COLO668 (cell line): ENCODE measurements around the gene SOAT1.

Source experiments
- DNase-seq: peaks from one replicate; lab custom pipeline; 2025; ENCODE audit not compliant: unreplicated experiment; lab: John Stamatoyannopoulos, UW

Gene SOAT1

DNA sequence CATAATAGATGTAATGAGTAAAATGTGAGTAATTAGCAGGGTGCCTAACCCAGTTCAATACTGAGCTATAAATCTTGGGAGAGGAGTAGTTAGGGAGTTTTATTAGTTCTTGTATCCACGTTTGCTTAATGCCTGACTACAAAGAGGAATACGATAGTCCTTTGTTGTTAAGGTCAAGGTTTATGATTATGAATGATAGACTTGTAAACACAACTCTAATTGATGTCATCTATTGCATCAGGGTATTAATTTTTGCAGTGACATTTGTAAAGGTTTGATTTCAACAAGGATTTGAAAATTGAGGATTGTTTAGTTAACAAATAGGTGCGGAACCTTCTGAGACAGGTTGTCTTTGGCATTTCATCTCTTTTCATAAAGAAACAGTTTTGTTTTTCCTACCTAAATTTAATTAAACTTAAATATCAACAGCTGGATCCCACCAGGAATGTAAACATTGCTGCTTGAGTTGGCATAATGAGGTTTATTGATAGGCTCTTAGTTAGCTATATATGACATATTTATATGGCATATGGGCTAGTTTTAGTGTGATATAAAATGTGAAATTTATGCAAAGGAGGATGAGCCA lies 9.7 kb downstream of the SOAT1 start:
- no peak for DNase-seq

DNA sequence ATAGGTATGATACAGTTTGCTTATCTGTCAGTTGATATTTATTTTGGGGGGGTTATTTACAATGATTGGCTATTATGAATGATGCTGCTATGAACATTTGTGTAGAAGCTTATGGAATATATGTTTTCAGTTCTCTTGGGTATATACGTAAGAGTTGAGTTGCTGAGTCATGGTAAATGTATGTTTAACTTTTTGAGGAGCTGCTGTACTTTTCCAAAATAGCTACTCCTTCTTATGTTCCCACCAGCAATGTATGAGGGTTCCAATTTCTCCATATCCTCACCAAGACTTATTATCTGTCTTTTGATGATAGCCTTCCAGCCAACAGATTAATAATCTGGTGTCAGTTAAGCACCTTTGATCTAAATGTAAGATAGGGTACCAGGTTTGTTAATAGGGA lies 11.9 kb downstream of the SOAT1 start:
- no peak for DNase-seq

DNA sequence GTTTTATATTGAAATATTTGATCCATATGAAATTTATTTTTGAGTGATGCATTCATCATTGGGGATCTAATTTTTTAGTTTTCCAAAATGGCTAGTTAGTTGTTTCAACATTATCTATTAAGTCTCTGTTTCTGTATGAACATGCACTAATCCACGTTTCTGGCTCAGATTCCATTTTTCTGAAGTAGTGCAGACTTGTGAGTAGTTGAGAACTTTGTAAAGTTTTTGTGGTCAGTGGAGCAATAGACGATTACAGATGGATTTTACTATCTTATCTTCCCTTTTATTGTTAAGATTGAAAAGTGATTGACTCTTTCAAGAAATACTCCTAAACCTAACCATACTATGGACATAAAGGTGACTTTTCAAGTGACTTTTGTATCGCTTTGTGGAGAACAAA lies 16.7 kb downstream of the SOAT1 start:
- DNase-seq = no peak

DNA sequence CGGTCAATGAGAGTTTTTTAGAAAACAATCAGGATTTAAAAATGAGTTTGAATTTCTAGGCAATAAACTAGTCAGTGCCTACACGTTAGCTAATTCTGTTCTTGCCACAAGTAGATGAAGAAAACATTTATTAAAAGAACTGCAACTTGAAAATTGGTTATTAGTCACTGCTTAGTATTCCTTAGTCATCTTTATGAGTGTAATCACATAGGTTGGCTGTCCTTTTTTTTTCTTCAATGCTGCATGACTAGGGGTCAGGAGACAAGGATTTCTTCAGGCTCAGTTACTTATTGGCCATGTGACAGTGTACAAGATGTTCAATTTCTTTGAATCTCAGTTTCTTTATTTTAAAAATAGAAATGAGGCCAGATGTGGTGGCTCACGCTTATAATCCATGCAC lies 17.1 kb downstream of the SOAT1 start:
- no peak for DNase-seq

DNA sequence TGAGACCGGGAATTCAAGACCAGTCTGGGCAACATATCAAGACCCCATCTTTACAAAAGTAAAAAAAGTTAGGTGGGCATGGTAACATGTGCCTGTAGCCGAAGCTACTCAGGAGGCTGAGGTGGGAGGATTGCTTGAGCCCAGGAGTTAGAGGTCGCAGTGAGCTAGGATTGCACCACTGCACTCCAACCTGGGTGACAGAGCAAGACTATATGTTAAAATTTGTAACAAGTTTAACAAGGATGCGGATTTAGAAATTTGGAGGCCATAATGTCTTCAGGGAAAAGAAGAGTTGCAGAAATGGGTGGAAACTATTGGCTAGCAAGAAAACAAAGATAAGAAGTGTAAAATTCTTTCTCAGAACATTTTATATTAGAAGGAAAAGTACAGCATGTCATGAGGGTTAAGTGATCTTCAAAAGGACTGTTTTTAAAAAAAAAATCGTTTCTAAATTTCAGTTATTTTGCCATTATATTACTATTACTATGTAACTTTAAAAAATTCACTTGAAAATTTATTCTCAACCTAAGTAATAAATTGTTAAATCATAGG lies 17.6 kb downstream of the SOAT1 start:
- DNase-seq = no peak

DNA sequence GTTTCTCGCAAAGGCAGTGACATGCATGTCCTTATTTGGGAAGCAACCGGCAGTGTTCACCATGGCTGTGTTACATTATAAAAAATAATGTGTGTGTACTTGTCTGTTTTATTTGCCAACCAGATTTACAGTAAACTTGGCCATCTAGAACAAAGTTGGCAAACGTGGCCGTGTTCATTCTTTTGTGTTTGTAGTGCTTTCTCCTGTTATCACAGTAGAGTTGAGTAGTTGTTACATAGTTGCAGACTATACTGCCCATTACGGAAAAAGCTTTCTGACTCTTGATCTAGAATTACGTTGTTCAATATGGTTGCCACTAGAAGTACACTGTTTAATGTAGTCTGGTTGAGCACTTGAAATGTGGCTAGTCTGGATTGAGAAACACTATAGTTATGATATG lies 19.4 kb downstream of the SOAT1 start:
- no peak for DNase-seq

DNA sequence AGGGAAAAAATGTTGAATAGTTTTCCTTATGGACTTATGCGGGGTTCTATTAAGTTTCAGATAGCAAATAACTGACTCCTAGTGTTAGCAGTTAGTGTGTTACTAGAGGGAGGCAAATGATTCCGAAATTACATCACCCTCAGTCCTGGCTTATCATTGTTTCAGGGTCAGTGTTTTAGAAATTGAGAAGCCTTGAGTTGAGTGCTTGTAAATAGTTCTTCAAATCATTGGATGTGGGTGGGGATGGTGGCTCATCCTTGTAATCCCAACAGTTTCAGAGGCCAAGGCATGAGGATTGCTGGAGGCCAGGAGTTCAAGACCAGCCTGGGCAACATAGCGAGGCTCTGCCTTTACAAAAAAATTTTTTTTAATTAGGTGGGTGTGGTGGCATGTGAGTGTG lies 21.3 kb downstream of the SOAT1 start:
- no peak for DNase-seq

DNA sequence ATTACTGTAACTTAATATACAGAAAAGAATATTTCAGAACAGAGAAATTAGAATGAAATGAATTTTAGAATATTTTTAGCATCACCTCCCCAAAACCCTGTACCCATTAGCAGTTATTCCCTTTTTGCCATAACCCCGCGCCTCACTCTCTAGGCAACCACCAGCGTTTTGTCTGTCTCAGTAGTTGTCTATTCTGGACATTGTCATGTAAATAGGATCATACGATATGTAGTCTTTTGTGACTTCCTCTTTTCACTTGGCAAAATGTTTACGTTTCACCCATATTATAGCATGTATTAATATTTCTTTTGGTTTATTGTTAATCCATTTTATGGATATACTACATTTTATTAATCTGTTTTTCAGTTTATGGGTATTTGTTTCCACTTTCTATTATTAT lies 24.9 kb downstream of the SOAT1 start:
- no peak for DNase-seq

DNA sequence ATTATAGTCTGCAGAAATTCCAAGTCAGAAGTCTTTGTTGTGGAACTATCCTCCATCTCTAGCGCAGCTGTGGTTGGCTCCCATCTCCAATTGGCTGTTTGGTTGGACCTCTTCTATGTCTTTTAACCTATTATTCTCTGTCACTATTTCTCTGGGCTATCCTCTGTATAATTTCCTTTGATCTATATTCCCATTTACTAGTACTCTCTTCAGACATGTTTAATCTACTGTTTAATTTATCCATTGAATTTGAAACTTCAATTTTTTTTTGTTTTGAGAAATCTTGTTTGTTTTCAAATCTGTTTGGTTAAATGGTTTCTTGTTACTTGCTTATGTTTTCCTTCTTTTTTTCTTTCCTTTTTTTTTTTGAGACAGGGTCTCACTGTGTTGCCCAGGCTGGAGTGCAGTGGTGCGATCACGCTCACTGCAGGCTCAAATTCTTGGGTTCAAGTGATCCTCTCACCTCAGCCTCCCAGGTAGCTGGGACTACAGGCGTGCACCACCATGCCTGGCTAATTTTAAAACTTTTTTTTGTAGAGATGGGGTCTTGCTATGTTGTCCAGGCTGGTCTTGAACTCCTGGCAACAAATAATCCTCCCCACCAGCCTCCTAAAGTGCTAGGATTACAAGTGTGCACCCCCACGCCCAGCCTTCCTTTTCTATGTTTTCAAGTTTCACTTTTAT lies 28.1 kb downstream of the SOAT1 start:
- DNase-seq = no peak

DNA sequence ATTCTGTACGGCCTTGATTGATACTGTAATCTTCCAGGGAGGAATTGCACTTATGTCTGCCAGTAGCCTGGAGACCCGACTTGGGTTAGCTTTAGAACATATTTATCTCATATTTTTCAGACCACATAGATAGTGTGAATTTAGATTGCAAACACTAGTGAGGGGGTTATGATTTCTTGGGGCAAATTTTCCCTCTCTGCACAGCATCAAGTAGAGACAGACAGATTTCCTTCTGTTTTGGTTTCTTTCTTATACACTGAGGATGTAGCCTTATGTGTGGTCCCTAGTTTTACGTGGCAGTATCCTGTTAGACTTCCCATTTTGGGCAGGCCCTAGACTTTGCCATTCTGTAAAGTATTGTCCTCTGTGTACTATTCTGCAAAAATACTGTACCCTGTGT lies 29.0 kb downstream of the SOAT1 start:
- no peak for DNase-seq

DNA sequence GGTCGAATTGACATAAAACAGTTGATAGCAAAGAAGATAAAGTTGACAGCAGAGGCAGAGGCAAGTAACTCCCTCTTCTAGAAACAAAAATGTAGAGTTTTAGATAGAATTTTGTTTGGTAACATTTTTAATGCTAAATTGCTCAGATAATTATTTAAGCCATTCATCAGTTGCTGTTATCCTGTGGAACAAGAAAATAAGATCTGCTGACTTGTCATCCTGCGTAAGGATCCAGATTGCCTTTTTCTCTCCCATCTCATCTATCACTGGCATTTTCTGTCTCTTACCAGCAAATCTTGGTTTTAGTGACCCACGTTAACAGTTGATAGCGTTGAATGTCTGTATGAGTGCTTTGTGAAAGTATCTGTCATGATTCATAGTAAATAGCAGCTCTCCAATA lies 29.8 kb downstream of the SOAT1 start:
- no peak for DNase-seq

DNA sequence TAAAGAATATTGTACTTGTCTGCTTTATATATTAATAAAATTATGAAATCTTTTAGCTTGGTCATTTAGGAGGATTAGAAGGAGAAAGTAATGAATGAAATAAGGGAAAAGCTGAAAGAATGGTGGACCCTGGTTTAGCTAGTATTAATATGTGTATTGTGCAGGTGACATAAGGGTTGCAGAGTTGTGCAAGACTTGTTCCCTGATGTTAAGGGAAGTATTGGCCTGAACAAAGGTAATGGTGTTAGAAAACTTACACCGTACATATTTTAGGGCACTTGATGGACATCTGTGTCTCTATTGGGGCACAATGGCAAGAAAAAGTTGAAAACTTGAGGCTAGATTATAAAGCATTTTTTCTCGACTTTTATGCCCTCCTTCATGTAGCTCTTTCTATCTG lies 32.2 kb downstream of the SOAT1 start:
- no peak for DNase-seq

DNA sequence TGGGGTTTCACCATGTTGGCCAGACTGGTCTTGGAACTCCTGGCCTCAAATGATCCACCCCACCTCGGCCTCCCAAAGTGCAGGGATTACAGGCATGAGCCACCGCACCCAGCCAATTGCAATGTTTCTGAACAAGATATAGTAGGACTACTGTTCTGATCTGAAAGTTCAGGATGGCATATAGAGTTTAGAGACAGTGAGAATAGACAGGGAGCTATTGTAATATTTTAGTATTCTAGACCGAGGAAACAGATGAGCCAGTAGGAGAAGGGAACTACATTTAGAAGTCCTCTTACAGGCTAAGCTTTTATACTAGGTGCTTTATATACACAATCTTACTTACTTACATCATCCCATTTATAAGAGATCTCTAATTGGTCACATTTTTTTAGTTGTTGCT lies 33.1 kb downstream of the SOAT1 start:
- no peak for DNase-seq

DNA sequence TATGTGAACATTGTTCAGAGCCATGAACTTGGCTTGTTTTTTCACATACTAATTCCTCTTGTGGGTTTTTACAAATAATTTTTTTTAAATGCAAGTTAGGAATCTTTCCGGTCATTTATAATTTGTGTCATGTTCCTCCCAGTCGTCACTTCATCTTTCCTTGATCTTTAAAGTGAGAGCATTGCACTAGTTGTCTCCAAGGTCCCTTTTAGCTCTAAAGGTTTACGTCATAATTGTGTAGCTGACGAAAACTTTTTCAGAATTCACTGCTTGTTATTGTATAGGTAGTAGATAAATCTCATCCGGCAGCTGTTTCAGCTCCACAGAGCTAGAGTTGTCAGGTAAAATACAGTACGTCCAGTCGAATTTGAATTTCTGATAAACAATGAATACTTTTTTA lies 33.6 kb downstream of the SOAT1 start:
- no peak for DNase-seq

DNA sequence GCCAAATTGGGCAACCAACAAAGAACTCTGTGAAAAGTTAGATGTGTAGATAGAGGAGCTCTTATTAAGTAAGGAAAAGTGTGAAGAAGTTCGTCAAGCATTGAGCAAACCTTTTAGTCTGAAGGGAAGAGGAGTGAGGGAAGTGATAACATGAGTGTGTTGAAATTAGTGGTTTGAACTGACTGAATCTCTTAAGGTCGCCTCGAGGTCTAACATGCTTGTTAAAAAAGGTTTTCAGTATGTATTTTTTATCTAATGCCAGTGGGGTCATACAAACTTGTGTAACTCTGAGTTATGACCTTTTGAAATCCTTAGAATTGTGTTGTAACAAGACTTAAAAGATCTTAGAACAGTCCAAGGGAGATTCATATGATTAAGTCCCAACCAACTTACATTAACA lies 34.1 kb downstream of the SOAT1 start:
- DNase-seq = no peak

DNA sequence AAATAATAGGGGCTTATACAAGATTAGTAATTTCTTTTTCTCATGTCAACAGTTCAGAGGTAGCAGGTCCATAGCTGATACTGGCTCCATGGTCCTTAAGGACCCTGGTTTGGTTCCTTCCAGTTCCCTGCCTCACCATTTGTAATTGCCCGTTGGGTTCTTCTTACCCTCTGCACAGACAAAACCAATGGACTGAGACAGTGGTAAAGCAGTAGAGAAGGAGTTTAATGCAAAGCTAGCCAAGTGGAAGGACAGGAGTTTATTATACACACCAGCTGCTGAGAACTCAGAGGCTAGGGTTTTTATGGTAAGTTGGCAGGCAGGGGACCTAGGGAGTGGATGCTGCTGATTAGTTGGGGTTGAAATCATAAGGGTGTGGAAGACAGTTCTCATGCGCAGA lies 36.3 kb downstream of the SOAT1 start:
- no peak for DNase-seq

DNA sequence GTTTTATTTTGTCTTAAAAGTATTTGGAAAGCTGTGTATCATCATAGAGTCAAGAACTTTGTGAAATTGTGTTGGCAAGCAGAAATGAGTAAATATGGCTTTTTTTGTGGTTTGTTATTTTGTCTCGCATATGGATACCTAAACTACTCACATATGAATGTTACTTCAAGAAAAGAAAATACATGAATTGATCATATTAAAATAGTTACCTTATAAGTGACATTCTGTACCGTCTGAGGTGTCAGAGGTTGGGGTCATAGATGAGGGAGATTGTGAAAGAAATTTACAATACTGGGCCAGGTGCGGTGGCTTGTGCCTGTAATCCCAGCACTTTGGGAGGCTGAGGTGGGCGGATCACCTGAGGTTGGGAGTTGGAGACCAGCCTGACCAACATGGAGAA lies 40.8 kb downstream of the SOAT1 start:
- no peak for DNase-seq

DNA sequence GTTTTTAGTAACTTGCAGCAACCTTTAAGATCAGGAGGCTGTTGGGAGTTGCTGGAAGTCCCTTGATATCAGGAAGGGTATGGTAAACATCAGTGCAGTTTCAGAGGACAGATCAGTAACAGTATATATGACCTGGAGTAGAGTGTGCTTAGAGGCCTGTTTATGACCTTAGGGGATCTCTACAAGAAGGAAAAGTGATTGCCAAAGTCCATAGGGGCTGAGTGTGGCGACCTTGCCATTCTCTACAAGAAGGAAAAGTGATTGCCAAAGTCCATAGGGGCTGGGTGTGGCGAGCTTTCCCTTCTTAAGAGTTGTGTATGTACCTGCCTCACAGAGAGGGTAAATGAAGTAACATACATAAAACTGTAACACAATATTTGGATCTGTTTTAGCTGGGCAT lies 43.7 kb downstream of the SOAT1 start:
- no peak for DNase-seq

DNA sequence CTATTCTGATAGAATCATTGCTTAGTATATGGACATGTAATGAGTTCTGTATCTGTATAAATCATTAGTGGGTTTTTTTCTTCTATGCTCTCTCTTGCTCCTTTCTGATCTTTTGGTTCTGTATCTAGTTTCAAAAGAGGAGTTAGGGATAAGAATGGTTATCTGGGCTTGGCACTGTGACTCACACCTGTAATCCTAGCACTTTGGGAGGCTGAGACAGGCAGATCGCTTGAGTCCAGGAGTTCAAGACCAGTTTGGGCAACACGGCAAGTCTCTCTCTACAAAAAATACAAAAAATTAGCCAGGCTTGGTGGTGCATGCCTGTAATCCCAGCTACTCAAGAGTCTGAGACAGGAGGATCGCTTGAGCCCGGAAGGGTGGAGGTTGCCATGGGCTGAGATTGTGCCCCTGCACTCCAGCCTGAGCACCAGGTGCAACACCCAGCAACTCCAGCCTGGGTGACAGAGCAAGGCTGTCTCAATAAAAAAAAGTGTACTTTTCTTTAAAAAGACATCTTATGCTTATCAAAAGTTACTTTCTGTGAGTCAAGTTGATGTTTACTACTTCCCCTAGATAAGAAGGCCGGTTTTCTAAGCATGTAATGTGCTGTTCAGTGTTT lies 44.5 kb downstream of the SOAT1 start:
- DNase-seq = no peak

DNA sequence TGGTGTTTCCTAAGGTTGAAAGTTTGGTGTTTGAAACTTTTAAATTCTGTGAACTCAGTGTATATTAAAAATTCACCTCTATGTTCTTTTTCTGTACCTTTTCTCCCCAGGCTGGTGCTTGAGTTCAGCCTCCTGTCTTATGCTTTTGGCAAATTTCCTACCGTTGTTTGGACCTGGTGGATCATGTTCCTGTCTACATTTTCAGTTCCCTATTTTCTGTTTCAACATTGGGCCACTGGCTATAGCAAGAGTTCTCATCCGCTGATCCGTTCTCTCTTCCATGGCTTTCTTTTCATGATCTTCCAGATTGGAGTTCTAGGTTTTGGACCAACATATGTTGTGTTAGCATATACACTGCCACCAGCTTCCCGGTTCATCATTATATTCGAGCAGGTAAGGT lies 47.3 kb downstream of the SOAT1 start:
- DNase-seq = no peak

DNA sequence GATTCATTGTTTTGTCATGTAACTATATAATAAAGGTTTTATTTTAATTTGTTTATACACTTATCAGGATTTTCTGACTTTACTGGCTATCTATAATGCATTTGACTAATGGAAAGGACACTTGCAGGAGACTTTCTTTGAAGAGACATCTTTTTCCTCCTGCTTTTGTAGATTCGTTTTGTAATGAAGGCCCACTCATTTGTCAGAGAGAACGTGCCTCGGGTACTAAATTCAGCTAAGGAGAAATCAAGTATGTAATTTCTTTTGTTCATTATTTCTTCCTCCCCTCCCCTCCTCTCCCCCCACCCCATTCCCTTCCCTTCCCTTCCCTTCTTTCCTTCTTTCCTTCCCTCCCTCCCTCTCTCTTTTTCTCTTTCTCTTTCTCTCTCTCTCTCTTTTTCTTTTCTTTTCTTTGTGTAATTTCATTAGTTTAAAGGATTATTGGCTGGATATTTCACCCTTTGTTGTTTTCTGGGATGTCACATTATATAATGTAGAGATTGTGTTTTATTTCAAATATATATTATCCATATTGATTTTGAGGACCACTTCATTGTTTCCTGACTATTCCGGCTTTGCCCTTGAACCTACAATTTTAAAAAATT lies 48.4 kb downstream of the SOAT1 start:
- DNase-seq = no peak

DNA sequence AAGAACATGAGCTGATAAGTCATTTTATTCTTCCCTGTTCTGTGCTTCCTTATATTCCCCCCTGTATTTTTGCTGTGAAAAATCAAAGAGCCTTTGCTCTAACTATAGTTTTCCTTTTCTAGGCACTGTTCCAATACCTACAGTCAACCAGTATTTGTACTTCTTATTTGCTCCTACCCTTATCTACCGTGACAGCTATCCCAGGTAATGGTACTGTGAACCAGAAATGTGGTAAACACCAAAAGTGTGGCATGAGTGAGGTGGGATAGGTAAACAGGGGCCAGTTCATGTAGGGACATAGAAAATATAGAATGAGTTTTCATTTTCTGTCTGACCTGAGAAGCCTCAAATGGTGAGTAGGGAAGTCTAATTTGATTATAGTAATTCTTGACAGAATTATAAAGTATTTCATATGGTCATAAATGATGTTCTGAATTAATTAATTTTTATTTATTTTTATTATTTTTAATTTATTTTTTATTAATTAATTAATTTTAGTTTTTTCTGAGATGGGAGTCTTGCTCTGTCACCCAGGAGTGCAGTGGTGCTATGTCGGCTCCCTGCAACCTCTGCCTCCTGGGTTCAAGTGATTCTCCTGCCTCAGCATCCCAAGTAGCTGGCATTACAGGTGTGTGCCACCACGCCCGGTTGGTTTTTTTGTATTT lies 49.3 kb downstream of the SOAT1 start:
- no peak for DNase-seq
